ENCODE measurements around the gene RHOA.

GRCh38 chr3:49371946-49372345 lies 39.8 kb downstream of the RHOA start:
- no peak for TF ChIP-seq SP2 (IDR thresholded peaks at IDR 0.05; ENCODE audit: low read length)
- no peak for TF ChIP-seq CTCF (IDR thresholded peaks at IDR 0.05; ENCODE audit: control extremely low read depth in 1 of 3, insufficient read depth in 1 of 3, low read depth in 1 of 3, low read length in 3 of 3)
- no peak for TF ChIP-seq POLR2AphosphoS5 (IDR thresholded peaks at IDR 0.05; ENCODE audit: low read depth, low read length)
- no peak for TF ChIP-seq EGR1 (IDR thresholded peaks at IDR 0.05; ENCODE audit: borderline replicate concordance, low read depth, low read length)
